BE2C (cell line): ENCODE results near the gene HEATR5A.

ENCODE experiments used
- DNase-seq: peaks from one replicate; pipeline ENCODE4 v3.0.0-alpha.2; 2020
- H3K27me3 ChIP-seq: fragments of 250-450 bp; sonication (Bioruptor Pico); 2 replicates; pipeline ENCODE4 v1.5.1; 2020; ENCODE audit warnings: mild to moderate bottlenecking
- H3K36me3 ChIP-seq: fragments of 250-450 bp; sonication (Bioruptor Pico); 2 replicates; pipeline ENCODE4 v1.5.1; 2020; ENCODE audit warnings: mild to moderate bottlenecking
- H3K4me1 ChIP-seq: fragments of 250-450 bp; sonication (Bioruptor Pico); 2 replicates; pipeline ENCODE4 v1.5.1; 2020
- H3K4me3 ChIP-seq: 2 replicates; pipeline ENCODE4 v1.5.1; 2011; ENCODE audit warnings: low read depth, low read length
- H3K9me3 ChIP-seq: fragments of 250-450 bp; sonication (Bioruptor Pico); 2 replicates; pipeline ENCODE4 v1.5.1; 2020
- TF ChIP-seq, protein P1 (sequence below): IDR thresholded peaks from 2 replicates; pipeline ENCODE4 v1.5.1; 2012; ENCODE audit warnings: mild to moderate bottlenecking, low read depth, low read length

The HEATR5A gene

DNA sequence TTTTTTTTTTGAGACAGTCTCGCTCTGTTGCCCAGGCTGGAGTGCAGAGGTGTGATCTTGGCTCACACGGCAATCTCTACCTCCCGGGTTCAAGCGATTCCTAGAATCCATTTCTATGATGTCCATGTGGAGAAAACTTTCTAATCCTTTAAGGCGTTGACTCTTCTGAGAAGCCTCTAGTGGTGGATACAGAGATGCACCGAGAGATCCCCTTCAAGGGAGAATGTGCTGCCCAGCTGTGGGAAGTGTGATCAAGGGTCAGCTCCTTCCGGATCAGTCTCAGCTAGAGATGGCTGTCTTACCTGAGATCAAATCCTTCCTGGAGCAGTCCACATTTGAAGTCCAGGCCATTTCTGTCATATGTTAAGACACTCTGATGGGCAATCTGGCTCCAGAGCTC, 120.1 kb downstream of the HEATR5A start:
- Histone ChIP-seq H3K27me3 (no peaks in the 10 kb centered on the region), H3K4me1 (no peaks in the 10 kb centered on the region), H3K9me3 (no peaks in the 10 kb centered on the region), H3K4me3 (no peak overlapping the region), H3K36me3 (peaks cover 22% of the 10 kb centered on the region)
- TF ChIP-seq, protein P1, sequence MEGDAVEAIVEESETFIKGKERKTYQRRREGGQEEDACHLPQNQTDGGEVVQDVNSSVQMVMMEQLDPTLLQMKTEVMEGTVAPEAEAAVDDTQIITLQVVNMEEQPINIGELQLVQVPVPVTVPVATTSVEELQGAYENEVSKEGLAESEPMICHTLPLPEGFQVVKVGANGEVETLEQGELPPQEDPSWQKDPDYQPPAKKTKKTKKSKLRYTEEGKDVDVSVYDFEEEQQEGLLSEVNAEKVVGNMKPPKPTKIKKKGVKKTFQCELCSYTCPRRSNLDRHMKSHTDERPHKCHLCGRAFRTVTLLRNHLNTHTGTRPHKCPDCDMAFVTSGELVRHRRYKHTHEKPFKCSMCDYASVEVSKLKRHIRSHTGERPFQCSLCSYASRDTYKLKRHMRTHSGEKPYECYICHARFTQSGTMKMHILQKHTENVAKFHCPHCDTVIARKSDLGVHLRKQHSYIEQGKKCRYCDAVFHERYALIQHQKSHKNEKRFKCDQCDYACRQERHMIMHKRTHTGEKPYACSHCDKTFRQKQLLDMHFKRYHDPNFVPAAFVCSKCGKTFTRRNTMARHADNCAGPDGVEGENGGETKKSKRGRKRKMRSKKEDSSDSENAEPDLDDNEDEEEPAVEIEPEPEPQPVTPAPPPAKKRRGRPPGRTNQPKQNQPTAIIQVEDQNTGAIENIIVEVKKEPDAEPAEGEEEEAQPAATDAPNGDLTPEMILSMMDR: no peak
- no peak for DNase-seq

DNA sequence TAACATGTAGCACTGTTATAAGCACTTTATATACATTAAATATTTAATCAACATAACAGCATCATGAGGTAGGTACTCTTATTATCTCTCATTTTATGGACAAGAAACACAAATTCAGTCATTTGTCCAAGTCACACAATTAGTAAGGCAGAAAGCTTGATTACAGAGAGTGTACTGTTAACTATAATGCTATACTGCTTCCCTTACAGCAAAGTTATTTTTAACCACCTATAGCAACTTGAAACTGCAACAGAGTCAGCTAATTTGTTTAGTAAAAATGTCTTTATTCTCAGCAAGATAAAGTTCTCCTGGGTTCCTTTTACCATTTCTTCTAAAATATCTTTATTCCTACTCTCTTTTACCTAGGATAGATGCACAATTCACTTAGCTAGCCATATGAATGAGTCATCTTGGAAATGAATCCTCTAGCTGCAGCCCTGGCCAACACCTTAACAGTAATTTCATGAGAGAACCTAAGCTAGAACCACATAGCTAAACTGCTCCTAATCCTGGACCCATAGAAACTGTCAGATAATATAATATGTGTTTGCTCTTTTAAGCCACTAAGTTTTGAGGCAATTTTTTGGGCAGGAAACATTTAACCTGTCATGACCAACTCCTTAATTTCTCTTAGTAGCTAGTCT, 122.5 kb downstream of the HEATR5A start:
- TF ChIP-seq, protein P1: no peak
- Histone ChIP-seq H3K9me3 (no peaks in the 10 kb centered on the region), H3K36me3 (peaks cover 28% of the 10 kb centered on the region), H3K4me3 (no peak overlapping the region), H3K4me1 (no peaks in the 10 kb centered on the region), H3K27me3 (no peaks in the 10 kb centered on the region)
- DNase-seq: no peak

DNA sequence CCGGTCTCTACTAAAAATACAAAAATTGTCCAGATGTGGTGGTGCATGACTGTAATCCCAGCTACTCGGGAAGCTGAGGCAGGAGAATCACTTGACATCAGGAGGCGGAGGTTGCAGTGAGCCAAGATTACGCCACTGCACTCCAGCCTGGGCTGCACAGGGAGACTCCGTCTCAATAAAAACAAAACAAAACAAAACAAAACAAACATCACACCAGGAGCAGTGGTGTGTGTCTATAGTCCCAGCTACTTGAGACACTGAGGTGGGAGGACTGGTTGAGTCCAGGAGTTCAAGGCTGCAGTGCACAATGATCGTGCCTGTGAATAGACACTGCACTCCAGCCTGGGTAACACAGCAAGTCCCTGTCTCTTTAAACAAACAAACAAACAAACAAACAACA, 123.2 kb downstream of the HEATR5A start:
- H3K9me3 ChIP-seq: no peaks in the 10 kb centered on the region
- no peaks in the 10 kb centered on the region for H3K27me3 ChIP-seq
- no peak for DNase-seq
- no peaks in the 10 kb centered on the region for H3K4me1 ChIP-seq
- H3K4me3 ChIP-seq: no peak overlapping the region
- TF ChIP-seq, protein P1: no peak
- peaks cover 25% of the 10 kb centered on the region for H3K36me3 ChIP-seq

DNA sequence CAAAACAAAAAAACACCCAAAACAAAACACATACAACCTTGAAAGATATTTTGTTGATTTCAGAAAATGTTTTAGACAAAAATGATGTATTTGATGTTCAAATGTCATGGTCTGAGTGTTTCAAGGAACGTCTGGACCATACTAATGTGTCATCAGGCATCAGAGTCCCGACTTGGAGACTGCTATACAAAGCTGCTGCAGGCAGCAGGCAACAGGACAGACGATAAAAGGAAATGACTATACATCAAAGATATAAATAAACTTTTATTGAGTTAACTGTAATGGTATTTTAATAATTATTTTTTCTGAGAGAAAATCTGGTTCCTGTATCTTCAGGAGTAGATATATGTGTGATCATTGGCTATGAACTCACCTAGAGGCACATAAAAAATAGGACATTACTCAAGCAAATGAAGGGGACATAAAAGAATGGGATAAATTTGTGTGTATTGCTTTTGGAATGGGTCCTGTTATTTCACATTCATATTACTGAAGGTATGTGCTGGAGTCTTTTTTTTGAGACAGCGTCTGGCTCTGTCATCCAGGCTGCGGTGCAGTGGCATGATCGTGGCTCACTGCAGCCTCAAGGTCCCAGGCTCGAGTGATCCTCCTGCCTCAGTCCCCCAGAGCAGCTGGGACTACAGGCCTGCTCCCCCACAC, 125.5 kb downstream of the HEATR5A start:
- no peak overlapping the region for H3K4me3 ChIP-seq
- DNase-seq: no peak
- no peaks in the 10 kb centered on the region for H3K9me3 ChIP-seq
- TF ChIP-seq, protein P1: no peak
- H3K4me1 ChIP-seq: no peaks in the 10 kb centered on the region
- H3K36me3 ChIP-seq: peaks cover 14% of the 10 kb centered on the region
- no peaks in the 10 kb centered on the region for H3K27me3 ChIP-seq

- no peaks in the 10 kb centered on the region for H3K4me1 ChIP-seq
- H3K9me3 ChIP-seq: no peaks in the 10 kb centered on the region
- no peak for DNase-seq
- TF ChIP-seq, protein P1: no peak
- H3K27me3 ChIP-seq: no peaks in the 10 kb centered on the region
- no peak overlapping the region for H3K4me3 ChIP-seq
- peaks cover 8% of the 10 kb centered on the region for H3K36me3 ChIP-seq
Measured at GRCh38 chr14:31292937-31293616, 127.3 kb downstream of the HEATR5A start.

DNA sequence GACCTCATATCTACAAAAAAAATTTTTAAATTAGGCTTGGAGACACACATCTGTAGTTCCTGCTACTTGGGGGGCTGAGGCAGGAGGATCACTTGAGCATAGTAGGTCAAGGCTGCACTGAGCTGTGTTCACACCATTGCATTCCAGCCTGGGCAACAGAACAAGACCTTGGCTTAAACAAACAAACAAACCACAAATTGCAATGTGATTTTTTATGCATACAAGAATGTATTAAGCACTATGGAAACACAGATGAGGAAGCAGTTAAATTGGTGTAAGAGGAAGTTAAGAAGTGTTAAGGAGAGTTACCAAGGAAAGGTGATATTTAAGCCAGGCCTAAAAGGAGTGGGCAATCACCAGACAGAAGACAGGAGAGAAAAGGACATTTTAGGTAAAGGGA, 129.1 kb downstream of the HEATR5A start:
- Histone ChIP-seq H3K36me3 (peaks cover 6% of the 10 kb centered on the region), H3K4me3 (no peak overlapping the region), H3K4me1 (no peaks in the 10 kb centered on the region), H3K27me3 (no peaks in the 10 kb centered on the region), H3K9me3 (no peaks in the 10 kb centered on the region; the same call in 1 of the 2 replicates)
- DNase-seq: no peak
- TF ChIP-seq, protein P1: no peak
